ENCODE results near the gene HDGFL3. TPM values are rescaled to one million over a fixed set of nuclear protein-coding genes. Genes with fewer than 3 reads are reported as not detected.

Gene HDGFL3
- total and polyA plus RNA-seq, 2 donors (not counting 3 experiments of a cell fraction or from before 2014, with no cell fraction given), result 20.2 to 155 TPM

GRCh38 chr15:83158393-83158792 lies 49.2 kb downstream of the HDGFL3 start:
- no peak overlapping the region for H3K9ac ChIP-seq (replicated peaks; ENCODE audit: extremely low read depth, insufficient read depth, low read length)
- peaks cover 3 to 13% of the 10 kb centered on the region in 2 experiments for H3K36me3 ChIP-seq (ENCODE audit: control insufficient read depth in 2 of 2, extremely low read depth in 1 of 2, insufficient read depth in 2 of 2, low read length in 2 of 2)
- peaks cover 9% of the 10 kb centered on the region for H3K4me1 ChIP-seq (ENCODE audit: control insufficient read depth, extremely low read depth, insufficient read depth, low read length)
- H2AFZ ChIP-seq (ENCODE audit: low read depth, low read length), result no peak overlapping the region
- H3K9me1 ChIP-seq (replicated peaks; ENCODE audit: control insufficient read depth, extremely low read depth, insufficient read depth, low read length), result no peaks in the 10 kb centered on the region
- BruUV-seq (replicated peaks), result no TSS peak
- POLR2A ChIA-PET, result no interaction called here
- no peak overlapping the region for H3K4me2 ChIP-seq (ENCODE audit: insufficient read depth, low read length)
- H4K20me1 ChIP-seq (replicated peaks; ENCODE audit: control insufficient read depth, extremely low read depth, insufficient read depth, low read length), result no peaks in the 10 kb centered on the region
- peaks cover 21% of the 10 kb centered on the region for H3K79me2 ChIP-seq (ENCODE audit: control insufficient read depth, insufficient read depth, low read length)
- H3K9me3 ChIP-seq (replicated peaks; ENCODE audit: control insufficient read depth, insufficient read depth, low read length), result no peaks in the 10 kb centered on the region
- intact Hi-C loops (cut with micrococcal nuclease) (no loop called here), dilution Hi-C loops (cut with MboI; ENCODE audit: extremely low pct_ligation_motif_present, low sequenced_read_pairs) (no loop called here)
- no peak for DNase-seq (ENCODE audit: low read depth, low spot score)
- H3K27me3 ChIP-seq (ENCODE audit: control insufficient read depth in 2 of 2, insufficient read depth in 2 of 2, low read length in 2 of 2), result no peaks in the 10 kb centered on the region
- no peak overlapping the region for H3K4me3 ChIP-seq (replicated peaks in 1 of 3; ENCODE audit: insufficient read depth in 1 of 3, low read depth in 1 of 3, low read length in 3 of 3)
- FAIRE-seq, result no peak
- TF ChIP-seq MAX (IDR thresholded peaks at IDR 0.05; ENCODE audit: insufficient read depth, insufficient read length) (no peak), POLR2A (IDR thresholded peaks at IDR 0.05; ENCODE audit: low read depth, low read length) (no peak), CTCF (IDR thresholded peaks at IDR 0.05; ENCODE audit: extremely low read depth in 1 of 2, insufficient read depth in 1 of 2, low read depth in 1 of 2, low read length in 2 of 2) (no peak), MYC (IDR thresholded peaks at IDR 0.05; ENCODE audit: low read depth, low read length) (no peak), POLR2AphosphoS5 (IDR thresholded peaks at IDR 0.05; ENCODE audit: insufficient read depth, low read depth, low read length) (no peak), FOS (IDR thresholded peaks at IDR 0.05; ENCODE audit: borderline replicate concordance, insufficient read depth, low read length) (no peak), JUN (IDR thresholded peaks at IDR 0.05; ENCODE audit: borderline replicate concordance, insufficient read depth, insufficient read length, low read depth) (no peak)
- CTCF ChIA-PET, result no interaction called here
- H3K27ac ChIP-seq (ENCODE audit: insufficient read depth, low read depth, low read length), result no peak overlapping the region

All from endothelial cell of umbilical vein (primary cell).